Astrocyte (in vitro differentiated cells and primary cell): Measurements from ENCODE around the gene NEK7. TPM values are rescaled to one million over a fixed set of nuclear protein-coding genes. Genes with fewer than 3 reads are reported as not detected.
A peak's percentile ranks its signal among the peaks of the same experiment; 100 is the strongest.

Experiments
- DNase-seq: peaks from one replicate; pipeline ENCODE4 v3.0.0-alpha.2; 2010; ENCODE audit warnings: low read depth
- FAIRE-seq: peaks from 2 replicates; lab custom pipeline; 2011; peaks lifted over from hg19 to GRCh38; lab: Jason Lieb, UNC
- H2AFZ ChIP-seq: 2 replicates; pipeline ENCODE4 v1.6.0; 2012; ENCODE audit warnings: low read depth, low read length, inconsistent platforms
- H3K27ac ChIP-seq: 2 replicates; pipeline ENCODE4 v1.5.1; 2011; ENCODE audit warnings: low read depth, low read length, inconsistent platforms
- H3K27me3 ChIP-seq: 2 replicates; pipeline ENCODE4 v1.6.0; 2011; ENCODE audit warnings: low read length, inconsistent platforms; ENCODE audit not compliant: insufficient read depth
- H3K36me3 ChIP-seq: 2 replicates; pipeline ENCODE4 v1.5.1; 2011; ENCODE audit warnings: low read length, inconsistent platforms; ENCODE audit not compliant: insufficient read depth
- H3K4me1 ChIP-seq: 2 replicates; pipeline ENCODE4 v1.5.1; 2011; ENCODE audit warnings: low read length, inconsistent platforms; ENCODE audit not compliant: insufficient read depth
- H3K4me2 ChIP-seq: 2 replicates; pipeline ENCODE4 v1.6.0; 2012; ENCODE audit warnings: low read length, inconsistent platforms
- H3K4me3 ChIP-seq: 2 replicates; pipeline ENCODE4 v1.5.1; 2011; ENCODE audit warnings: low read depth, mild to moderate bottlenecking, low read length, inconsistent platforms; ENCODE audit not compliant: insufficient read depth
- H3K79me2 ChIP-seq: 2 replicates; pipeline ENCODE4 v1.6.0; 2012; ENCODE audit warnings: mild to moderate bottlenecking, low read length, inconsistent platforms; ENCODE audit not compliant: insufficient read depth
- H3K9ac ChIP-seq: 2 replicates; pipeline ENCODE4 v1.6.0; 2012; ENCODE audit warnings: mild to moderate bottlenecking, low read length, inconsistent platforms
- H3K9me3 ChIP-seq: 2 replicates; pipeline ENCODE4 v1.5.1; 2012; ENCODE audit warnings: low read depth, mild to moderate bottlenecking, low read length, inconsistent platforms; ENCODE audit not compliant: insufficient read depth
- H4K20me1 ChIP-seq: 2 replicates; pipeline ENCODE4 v1.6.0; 2012; ENCODE audit warnings: low read length, inconsistent platforms; ENCODE audit not compliant: insufficient read depth
- H3K27ac Mint-ChIP-seq: one replicate; pipeline ENCODE4 v1.8.0; 2021; ENCODE audit warnings: mild to moderate bottlenecking, mixed read lengths; ENCODE audit not compliant: unreplicated experiment
- H3K27me3 Mint-ChIP-seq: one replicate; pipeline ENCODE4 v1.8.0; 2021; ENCODE audit warnings: low read depth, mixed read lengths; ENCODE audit not compliant: unreplicated experiment
- H3K36me3 Mint-ChIP-seq: one replicate; pipeline ENCODE4 v1.8.0; 2021; ENCODE audit warnings: low read depth, mixed read lengths; ENCODE audit not compliant: unreplicated experiment
- H3K4me1 Mint-ChIP-seq: one replicate; pipeline ENCODE4 v1.8.0; 2021; ENCODE audit warnings: low read depth, mixed read lengths; ENCODE audit not compliant: unreplicated experiment
- H3K4me3 Mint-ChIP-seq: one replicate; pipeline ENCODE4 v1.8.0; 2021; ENCODE audit warnings: mild to moderate bottlenecking, moderate library complexity, mixed read lengths; ENCODE audit not compliant: unreplicated experiment
- H3K9me3 Mint-ChIP-seq: one replicate; pipeline ENCODE4 v1.8.0; 2021; ENCODE audit warnings: mild to moderate bottlenecking, mixed read lengths; ENCODE audit not compliant: unreplicated experiment
- CTCF ChIP-seq: IDR thresholded peaks from 2 replicates; pipeline ENCODE4 v1.5.1; 2011; ENCODE audit warnings: low read depth, mild to moderate bottlenecking, inconsistent platforms, low read length, moderate library complexity; ENCODE audit not compliant: insufficient read depth
- EZH2 ChIP-seq: IDR thresholded peaks from 2 replicates; pipeline ENCODE4 v1.6.1; 2012; ENCODE audit warnings: mild to moderate bottlenecking, low read length, inconsistent platforms; ENCODE audit not compliant: insufficient read depth
- total RNA-seq: library from RNA; stranded (reverse); gene quantifications from 2 replicates; pipeline ENCODE4 v1.2.1, GENCODE V29; 2021

The NEK7 gene
- total RNA-seq, 1 donor from 2014 or later = 125 TPM

GRCh38 chr1:198234520-198235251, 77.9 kb downstream of the NEK7 start:
- DNase-seq (peak; percentile 45), FAIRE-seq (peak; percentile 52)
- peaks cover 19% of the 10 kb centered on the region for H3K4me1 Mint-ChIP-seq
- H3K9me3 Mint-ChIP-seq = no peaks in the 10 kb centered on the region
- H3K4me3 ChIP-seq = peak overlapping the region; percentile 42
- TF ChIP-seq CTCF (no peak), EZH2 (no peak)
- peaks cover 11% of the 10 kb centered on the region for H3K36me3 ChIP-seq
- no peaks in the 10 kb centered on the region for H3K36me3 Mint-ChIP-seq
- no peaks in the 10 kb centered on the region for H3K27me3 ChIP-seq
- peak overlapping the region; percentile 2 for H2AFZ ChIP-seq
- H4K20me1 ChIP-seq = peaks cover 1% of the 10 kb centered on the region
- no peaks in the 10 kb centered on the region for H3K27me3 Mint-ChIP-seq
- H3K4me1 ChIP-seq = peaks cover 13% of the 10 kb centered on the region
- H3K27ac Mint-ChIP-seq = peak overlapping the region; percentile 45
- peak overlapping the region; percentile 58 for H3K9ac ChIP-seq
- H3K27ac ChIP-seq = peak overlapping the region; percentile 47
- H3K4me3 Mint-ChIP-seq = peak overlapping the region; percentile 66
- H3K9me3 ChIP-seq = no peaks in the 10 kb centered on the region
- H3K79me2 ChIP-seq = peaks cover 97% of the 10 kb centered on the region
- H3K4me2 ChIP-seq = peak overlapping the region; percentile 81

- TF ChIP-seq EZH2 = no peak
- TF ChIP-seq CTCF = no peak
- H3K36me3 ChIP-seq = peaks cover 11% of the 10 kb centered on the region
Observed at GRCh38 chr1:198238121-198238520, 81.3 kb downstream of the NEK7 start.

GRCh38 chr1:198241553-198241952, 84.8 kb downstream of the NEK7 start:
- peaks cover 99% of the 10 kb centered on the region for H3K79me2 ChIP-seq
- no peak for DNase-seq
- H3K27me3 Mint-ChIP-seq = no peaks in the 10 kb centered on the region

More at GRCh38 chr1:198238121-198238520, 81.3 kb downstream of the NEK7 start:
- Histone ChIP-seq H3K4me3 (no peak overlapping the region), H3K27me3 (no peaks in the 10 kb centered on the region), H2AFZ (no peak overlapping the region), H3K4me2 (no peak overlapping the region), H3K27ac (no peak overlapping the region), H3K79me2 (peaks cover 98% of the 10 kb centered on the region), H3K9ac (no peak overlapping the region), H3K9me3 (no peaks in the 10 kb centered on the region), H3K4me1 (peaks cover 13% of the 10 kb centered on the region), H4K20me1 (peaks cover 9% of the 10 kb centered on the region)
- peaks cover 9% of the 10 kb centered on the region for H3K4me1 Mint-ChIP-seq
- H3K36me3 Mint-ChIP-seq = no peaks in the 10 kb centered on the region
- H3K27ac Mint-ChIP-seq = no peak overlapping the region
- no peak overlapping the region for H3K4me3 Mint-ChIP-seq
- DNase-seq (no peak), FAIRE-seq (no peak)
- H3K27me3 Mint-ChIP-seq = no peaks in the 10 kb centered on the region
- no peaks in the 10 kb centered on the region for H3K9me3 Mint-ChIP-seq

More at GRCh38 chr1:198241553-198241952, 84.8 kb downstream of the NEK7 start:
- Mint-ChIP-seq H3K36me3 (no peaks in the 10 kb centered on the region), H3K4me1 (peaks cover 5% of the 10 kb centered on the region), H3K4me3 (no peak overlapping the region), H3K27ac (no peak overlapping the region), H3K9me3 (no peaks in the 10 kb centered on the region)
- no peak for FAIRE-seq
- H2AFZ ChIP-seq = no peak overlapping the region
- no peaks in the 10 kb centered on the region for H3K9me3 ChIP-seq
- no peaks in the 10 kb centered on the region for H3K4me1 ChIP-seq
- H3K9ac ChIP-seq = no peak overlapping the region
- H3K27me3 ChIP-seq = no peaks in the 10 kb centered on the region
- no peak for TF ChIP-seq EZH2
- TF ChIP-seq CTCF = no peak
- H4K20me1 ChIP-seq = peaks cover 9% of the 10 kb centered on the region
- H3K4me2 ChIP-seq = no peak overlapping the region
- no peak overlapping the region for H3K27ac ChIP-seq
- H3K4me3 ChIP-seq = no peak overlapping the region
- H3K36me3 ChIP-seq = peaks cover 9% of the 10 kb centered on the region
